Measurements from ENCODE around the gene SEPTIN10. TPM values are rescaled to one million over a fixed set of nuclear protein-coding genes. Genes with fewer than 3 reads are reported as not detected.

SEPTIN10 gene
- polyA plus RNA-seq, 1 donor from 2014 or later, result 7.4 TPM

GRCh38 chr2:109601783-109602182, 12.0 kb downstream of the SEPTIN10 start:
- Histone ChIP-seq H2AFZ (ENCODE audit: low read depth, low read length) (no peak overlapping the region), H3K9me2 (ENCODE audit: insufficient read depth, low read length) (no peaks in the 10 kb centered on the region), H3K9me3 (ENCODE audit: low read length) (no peaks in the 10 kb centered on the region), H4K20me1 (ENCODE audit: insufficient read depth) (no peaks in the 10 kb centered on the region), H3K79me2 (replicated peaks; ENCODE audit: insufficient read depth, low read length) (peaks cover 43% of the 10 kb centered on the region), H3K4me3 (ENCODE audit: low read length) (no peak overlapping the region), H3K27me3 (ENCODE audit: insufficient read depth, low read depth, low read length) (no peaks in the 10 kb centered on the region), H3K4me2 (ENCODE audit: low read length) (no peak overlapping the region), H3K9ac (ENCODE audit: low read length) (no peak overlapping the region), H3K27ac (ENCODE audit: low read length) (no peak overlapping the region), H3K36me3 (ENCODE audit: insufficient read depth, low read length) (no peaks in the 10 kb centered on the region), H3F3A (ENCODE audit: insufficient read depth, low read length, poor library complexity, severe bottlenecking) (no peaks in the 10 kb centered on the region)
- no peak for TF ChIP-seq RAD21 (conservative IDR thresholded peaks at IDR 0.05)
- no peak for TF ChIP-seq MXI1 (conservative IDR thresholded peaks at IDR 0.05; ENCODE audit: poor library complexity, severe bottlenecking)
- no peak for TF ChIP-seq EZH2 (IDR thresholded peaks at IDR 0.05; ENCODE audit: borderline replicate concordance, insufficient read depth, low read length, poor library complexity, severe bottlenecking)
- TF ChIP-seq REST (IDR thresholded peaks at IDR 0.05; ENCODE audit: borderline replicate concordance), result no peak
- no peak for TF ChIP-seq TAF1 (IDR thresholded peaks at IDR 0.05; ENCODE audit: low read depth)
- TF ChIP-seq SMC3 (conservative IDR thresholded peaks at IDR 0.05; ENCODE audit: poor library complexity), result no peak
- TF ChIP-seq POLR2AphosphoS5 (IDR thresholded peaks at IDR 0.05), result no peak
- no peak for TF ChIP-seq CTCF (IDR thresholded peaks at IDR 0.05; ENCODE audit: poor library complexity, severe bottlenecking)
- TF ChIP-seq EP300 (conservative IDR thresholded peaks at IDR 0.05; ENCODE audit: poor library complexity, severe bottlenecking), result no peak

GRCh38 chr2:109597283-109597682, 16.5 kb downstream of the SEPTIN10 start:
- H3K9ac ChIP-seq (ENCODE audit: low read length), result no peak overlapping the region
- H3K27me3 ChIP-seq (ENCODE audit: insufficient read depth, low read depth, low read length), result no peaks in the 10 kb centered on the region
- no peak overlapping the region for H3K4me2 ChIP-seq (ENCODE audit: low read length)
- no peaks in the 10 kb centered on the region for H4K20me1 ChIP-seq (ENCODE audit: insufficient read depth)
- H3K9me3 ChIP-seq (ENCODE audit: low read length), result no peaks in the 10 kb centered on the region
- H3K79me2 ChIP-seq (replicated peaks; ENCODE audit: insufficient read depth, low read length), result peaks cover 29% of the 10 kb centered on the region
- H2AFZ ChIP-seq (ENCODE audit: low read depth, low read length), result no peak overlapping the region
- no peaks in the 10 kb centered on the region for H3F3A ChIP-seq (ENCODE audit: insufficient read depth, low read length, poor library complexity, severe bottlenecking)
- H3K9me2 ChIP-seq (ENCODE audit: insufficient read depth, low read length), result no peaks in the 10 kb centered on the region
- H3K36me3 ChIP-seq (ENCODE audit: insufficient read depth, low read length), result no peaks in the 10 kb centered on the region
- H3K4me3 ChIP-seq (ENCODE audit: low read length), result no peak overlapping the region
- no peak overlapping the region for H3K27ac ChIP-seq (ENCODE audit: low read length)
- no peak for TF ChIP-seq REST (IDR thresholded peaks at IDR 0.05; ENCODE audit: borderline replicate concordance)
- no peak for TF ChIP-seq EZH2 (IDR thresholded peaks at IDR 0.05; ENCODE audit: borderline replicate concordance, insufficient read depth, low read length, poor library complexity, severe bottlenecking)
- no peak for TF ChIP-seq CTCF (IDR thresholded peaks at IDR 0.05; ENCODE audit: poor library complexity, severe bottlenecking)
- no peak for TF ChIP-seq SMC3 (conservative IDR thresholded peaks at IDR 0.05; ENCODE audit: poor library complexity)
